ENCODE data around the gene LHFPL6.

GRCh38 chr13:39586151-39586550 is 16.8 kb downstream of the LHFPL6 start:
- TF ChIP-seq ZBTB9 (CRISPR knock-in tag; IDR thresholded peaks at IDR 0.05) (no peak), POLR2A (conservative IDR thresholded peaks at IDR 0.05) (no peak), MYC (IDR thresholded peaks at IDR 0.05; ENCODE audit: low read depth, low read length) (no peak), MYC (CRISPR knock-in tag; IDR thresholded peaks at IDR 0.05; ENCODE audit: borderline replicate concordance, low read depth) (no peak), ZNF24 (IDR thresholded peaks at IDR 0.05) (no peak), CTCF (IDR thresholded peaks at IDR 0.05 in 2 of 3, conservative IDR thresholded peaks at IDR 0.05 in 1 of 3; ENCODE audit: insufficient read depth in 2 of 3, low read depth in 1 of 3, low read length in 3 of 3) (no peak), ETS1 (conservative IDR thresholded peaks at IDR 0.05; ENCODE audit: control insufficient read depth, low read depth, low read length) (no peak)
